Measurements from ENCODE around the gene PLXNA2.

- TF ChIP-seq CTCF (IDR thresholded peaks at IDR 0.05; ENCODE audit: borderline replicate concordance, extremely low read depth, low read length, poor library complexity, severe bottlenecking) (no peak), EZH2 (IDR thresholded peaks at IDR 0.05; ENCODE audit: borderline replicate concordance, low read depth, low read length, severe bottlenecking) (no peak)
Observed at GRCh38 chr1:208009706-208010444, 234.3 kb downstream of the PLXNA2 start.
